BE2C (cell line): Measurements from ENCODE around the gene PRMT7.

Experiments used
- DNase-seq: peaks from one replicate; pipeline ENCODE4 v3.0.0-alpha.2; 2020
- H3K27me3 ChIP-seq: fragments of 250-450 bp; sonication (Bioruptor Pico); 2 replicates; pipeline ENCODE4 v1.5.1; 2020; ENCODE audit warnings: mild to moderate bottlenecking
- H3K36me3 ChIP-seq: fragments of 250-450 bp; sonication (Bioruptor Pico); 2 replicates; pipeline ENCODE4 v1.5.1; 2020; ENCODE audit warnings: mild to moderate bottlenecking
- H3K4me1 ChIP-seq: fragments of 250-450 bp; sonication (Bioruptor Pico); 2 replicates; pipeline ENCODE4 v1.5.1; 2020
- H3K4me3 ChIP-seq: 2 replicates; pipeline ENCODE4 v1.5.1; 2011; ENCODE audit warnings: low read depth, low read length
- H3K9me3 ChIP-seq: fragments of 250-450 bp; sonication (Bioruptor Pico); 2 replicates; pipeline ENCODE4 v1.5.1; 2020
- CTCF ChIP-seq: IDR thresholded peaks from 2 replicates; pipeline ENCODE4 v1.5.1; 2012; ENCODE audit warnings: mild to moderate bottlenecking, low read depth, low read length

PRMT7 gene

DNA sequence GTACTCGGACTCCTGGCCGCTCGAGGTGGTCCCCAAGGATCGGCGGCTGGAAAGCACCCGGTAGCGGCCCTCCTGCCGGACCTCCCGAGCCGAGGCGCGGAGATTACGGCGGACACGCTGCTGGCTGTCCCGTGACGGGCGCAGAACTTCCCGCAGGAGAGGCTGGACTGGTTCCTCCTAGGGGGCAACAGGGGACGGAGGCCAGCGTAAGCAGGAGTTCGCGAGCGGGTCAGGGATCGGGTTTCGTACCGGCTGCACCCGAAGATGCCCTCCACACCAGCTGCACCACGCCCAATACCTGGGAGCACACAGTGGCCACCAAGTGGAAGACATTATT is 414 bp upstream of the PRMT7 start:
- Histone ChIP-seq H3K36me3 (peaks cover 28% of the 10 kb centered on the region), H3K9me3 (no peaks in the 10 kb centered on the region), H3K4me1 (peaks cover 3% of the 10 kb centered on the region; the same call in 1 of the 2 replicates), H3K4me3 (peak overlapping the region; percentile 84), H3K27me3 (no peaks in the 10 kb centered on the region)
- peak; percentile 18 for DNase-seq
- no peak for TF ChIP-seq CTCF

GRCh38 chr16:68313116-68313515 is 2.3 kb downstream of the PRMT7 start:
- Histone ChIP-seq H3K4me3 (no peak overlapping the region), H3K27me3 (no peaks in the 10 kb centered on the region), H3K9me3 (no peaks in the 10 kb centered on the region), H3K36me3 (peaks cover 26% of the 10 kb centered on the region), H3K4me1 (peaks cover 3% of the 10 kb centered on the region; the same call in 1 of the 2 replicates)
- no peak for TF ChIP-seq CTCF
- no peak for DNase-seq

DNA sequence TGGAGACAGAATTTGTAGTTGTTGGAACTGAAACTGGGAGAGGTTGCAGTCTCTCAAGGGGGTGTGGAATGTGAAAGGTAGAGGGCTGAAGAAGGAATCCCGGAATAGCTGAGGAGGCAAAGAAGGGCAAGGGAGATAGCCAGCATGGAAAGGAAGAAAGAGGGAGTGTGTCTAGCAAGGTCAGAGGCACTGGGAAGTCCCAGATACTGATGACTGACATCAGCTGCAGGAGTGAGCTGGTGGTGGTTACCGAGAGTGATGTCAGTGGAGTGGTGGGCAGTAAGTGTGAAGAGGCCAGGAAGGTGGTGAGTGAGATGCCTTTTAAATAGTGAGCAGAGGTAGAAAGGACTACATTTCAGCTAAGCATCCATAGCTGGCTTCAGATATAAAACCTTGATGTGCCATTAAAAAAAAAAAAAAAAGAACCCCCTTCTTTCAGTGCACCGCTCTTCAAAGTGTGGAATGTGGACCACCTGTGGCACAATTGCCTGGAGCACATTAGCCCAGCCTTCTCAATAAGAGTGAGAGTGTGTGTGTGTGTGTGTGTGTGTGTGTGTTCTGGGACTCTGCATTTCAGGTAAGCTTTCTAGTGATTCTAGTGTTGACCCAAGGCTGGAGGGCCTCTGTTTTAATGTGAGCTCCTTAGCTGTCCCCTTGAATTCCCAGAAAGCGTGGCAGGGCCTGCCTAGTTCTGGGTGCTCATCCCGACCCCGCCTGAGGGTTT is 8.5 kb downstream of the PRMT7 start:
- Histone ChIP-seq H3K9me3 (no peaks in the 10 kb centered on the region), H3K4me1 (no peaks in the 10 kb centered on the region), H3K4me3 (no peak overlapping the region), H3K36me3 (peaks cover 42% of the 10 kb centered on the region), H3K27me3 (no peaks in the 10 kb centered on the region)
- DNase-seq, result no peak
- no peak for TF ChIP-seq CTCF

DNA sequence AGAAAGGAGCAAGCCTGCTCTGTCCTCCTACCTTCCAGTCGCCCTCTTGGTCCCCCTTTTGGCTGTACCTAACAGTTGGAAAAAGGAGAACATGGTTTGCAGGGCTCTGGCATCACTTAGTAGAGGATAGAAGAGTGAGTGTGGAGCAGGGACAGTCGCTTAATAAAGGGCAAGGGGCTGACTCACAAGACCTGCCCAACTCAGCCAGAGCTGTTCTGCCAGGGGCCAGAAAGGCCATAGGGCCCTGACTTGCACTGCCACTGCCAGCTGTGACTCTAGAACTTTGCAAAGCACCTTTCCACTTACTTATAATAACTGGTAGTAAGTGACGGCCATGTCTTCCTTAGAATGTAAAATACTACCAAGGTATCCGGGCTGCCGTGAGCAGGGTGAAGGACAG is 13.5 kb downstream of the PRMT7 start:
- TF ChIP-seq CTCF, result no peak
- Histone ChIP-seq H3K36me3 (peaks cover 23% of the 10 kb centered on the region), H3K4me3 (no peak overlapping the region), H3K9me3 (no peaks in the 10 kb centered on the region), H3K27me3 (no peaks in the 10 kb centered on the region), H3K4me1 (no peaks in the 10 kb centered on the region)
- DNase-seq, result no peak

GRCh38 chr16:68324780-68325357 is 14.1 kb downstream of the PRMT7 start:
- Histone ChIP-seq H3K4me1 (no peaks in the 10 kb centered on the region), H3K36me3 (peaks cover 20% of the 10 kb centered on the region), H3K9me3 (no peaks in the 10 kb centered on the region), H3K4me3 (no peak overlapping the region), H3K27me3 (no peaks in the 10 kb centered on the region)
- DNase-seq, result no peak
- no peak for TF ChIP-seq CTCF

GRCh38 chr16:68328151-68328859 is 17.5 kb downstream of the PRMT7 start:
- no peaks in the 10 kb centered on the region for H3K27me3 ChIP-seq
- no peak overlapping the region for H3K4me3 ChIP-seq
- DNase-seq, result peak; percentile 82
- H3K4me1 ChIP-seq, result peaks cover 6% of the 10 kb centered on the region
- no peaks in the 10 kb centered on the region for H3K9me3 ChIP-seq
- H3K36me3 ChIP-seq, result peaks cover 16% of the 10 kb centered on the region
- peak; percentile 97 for TF ChIP-seq CTCF
